ENCODE measurements around the gene KCTD15.
"Not testable (repeated sequence)": the region's sequence is repeated elsewhere in the genome, so short reads cannot be mapped to it uniquely, and the experiment has no call there.

Gene KCTD15

GRCh38 chr19:33814181-33815165 lies 17.8 kb downstream of the KCTD15 start:
- DNase-seq (ENCODE audit: low read depth): no peak

- no peak for DNase-seq (ENCODE audit: low read depth)
These were observed 19.0 kb downstream of the KCTD15 start for GRCh38 chr19:33815380-33816340.

- DNase-seq (ENCODE audit: low read depth): no peak
These were observed 21.7 kb downstream of the KCTD15 start for GRCh38 chr19:33818411-33818810.

- not testable (repeated sequence) for DNase-seq (ENCODE audit: low read depth)
These were observed 22.4 kb downstream of the KCTD15 start for GRCh38 chr19:33819078-33819477.

GRCh38 chr19:33819506-33819879 lies 22.8 kb downstream of the KCTD15 start:
- DNase-seq (ENCODE audit: low read depth): no peak

GRCh38 chr19:33819880-33820781 lies 23.5 kb downstream of the KCTD15 start:
- no peak for DNase-seq (ENCODE audit: low read depth)

GRCh38 chr19:33821871-33822270 lies 25.2 kb downstream of the KCTD15 start:
- DNase-seq (ENCODE audit: low read depth): no peak

- no peak for DNase-seq (ENCODE audit: low read depth)
These were observed 26.7 kb downstream of the KCTD15 start for GRCh38 chr19:33823341-33823740.

GRCh38 chr19:33825556-33825955 lies 28.9 kb downstream of the KCTD15 start:
- DNase-seq (ENCODE audit: low read depth): no peak

GRCh38 chr19:33826521-33826920 lies 29.9 kb downstream of the KCTD15 start:
- no peak for DNase-seq (ENCODE audit: low read depth)

GRCh38 chr19:33828266-33829075 lies 31.8 kb downstream of the KCTD15 start:
- no peak for DNase-seq (ENCODE audit: low read depth)

- DNase-seq (ENCODE audit: low read depth): no peak
These were observed 33.6 kb downstream of the KCTD15 start for GRCh38 chr19:33830264-33830663.

- no peak for DNase-seq (ENCODE audit: low read depth)
These were observed 35.2 kb downstream of the KCTD15 start for GRCh38 chr19:33831825-33832224.

GRCh38 chr19:33832633-33833032 lies 36.0 kb downstream of the KCTD15 start:
- DNase-seq (ENCODE audit: low read depth): no peak

GRCh38 chr19:33840382-33840781 lies 43.7 kb downstream of the KCTD15 start:
- no peak for DNase-seq (ENCODE audit: low read depth)

GRCh38 chr19:33840783-33841182 lies 44.1 kb downstream of the KCTD15 start:
- DNase-seq (ENCODE audit: low read depth): no peak

- no peak for DNase-seq (ENCODE audit: low read depth)
These were observed 45.0 kb downstream of the KCTD15 start for GRCh38 chr19:33841685-33842084.

- DNase-seq (ENCODE audit: low read depth): no peak
These were observed 47.8 kb downstream of the KCTD15 start for GRCh38 chr19:33844478-33844877.

GRCh38 chr19:33845498-33845897 lies 48.8 kb downstream of the KCTD15 start:
- DNase-seq (ENCODE audit: low read depth): no peak

- DNase-seq (ENCODE audit: low read depth): no peak
These were observed 53.0 kb downstream of the KCTD15 start for GRCh38 chr19:33849551-33850147.
